ENCODE results near the gene PRKAA1. TPM values are rescaled to one million over a fixed set of nuclear protein-coding genes. Genes with fewer than 3 reads are reported as not detected.

Gene PRKAA1
- total and polyA plus RNA-seq, 2 of the 13 experiments (the other 11 are each of a cell fraction or from before 2014, with no cell fraction given), result 36.6 to 58.0 TPM

- TF ChIP-seq ZMAT5 (CRISPR knock-in tag; IDR thresholded peaks at IDR 0.05; ENCODE audit: borderline replicate concordance, low read depth) (no peak), TGIF2 (CRISPR knock-in tag; IDR thresholded peaks at IDR 0.05) (peak; percentile 94), SOX6 (IDR thresholded peaks at IDR 0.05) (no peak), SOX6 (CRISPR knock-in tag; IDR thresholded peaks at IDR 0.05) (peak; percentile 89), ZNF547 (CRISPR knock-in tag; IDR thresholded peaks at IDR 0.05) (peak; percentile 85), ZBTB34 (CRISPR knock-in tag; IDR thresholded peaks at IDR 0.05) (no peak), ISX (CRISPR knock-in tag; conservative IDR thresholded peaks at IDR 0.05) (no peak; the same call in 1 of the 2 replicates), MXD1 (CRISPR knock-in tag; IDR thresholded peaks at IDR 0.05) (peak; percentile 91), ZGPAT (CRISPR knock-in tag; IDR thresholded peaks at IDR 0.05) (peak; percentile 97), SP5 (CRISPR knock-in tag; IDR thresholded peaks at IDR 0.05; ENCODE audit: borderline replicate concordance, low read depth) (peak; percentile 88), ZNF33A (CRISPR knock-in tag; IDR thresholded peaks at IDR 0.05; ENCODE audit: borderline replicate concordance) (no peak), IKZF5 (CRISPR knock-in tag; IDR thresholded peaks at IDR 0.05) (peak; percentile 94), ZNF788 (CRISPR knock-in tag; IDR thresholded peaks at IDR 0.05; ENCODE audit: borderline replicate concordance) (peak; percentile 98), ZNF784 (CRISPR knock-in tag; IDR thresholded peaks at IDR 0.05; ENCODE audit: borderline replicate concordance) (peak; percentile 91; the same call in 1 of the 2 replicates), RBAK (CRISPR knock-in tag; IDR thresholded peaks at IDR 0.05) (peak; percentile 74; the same call in 1 of the 2 replicates), ZNF576 (CRISPR knock-in tag; IDR thresholded peaks at IDR 0.05) (peak; percentile 60), ZKSCAN1 (IDR thresholded peaks at IDR 0.05; ENCODE audit: low read length) (peak; percentile 24; the same call in 1 of the 2 replicates), ELF3 (CRISPR knock-in tag; IDR thresholded peaks at IDR 0.05) (peak; percentile 96), SSRP1 (CRISPR knock-in tag; IDR thresholded peaks at IDR 0.05) (no peak; the same call in none of the 2 replicates), MAZ (IDR thresholded peaks at IDR 0.05; ENCODE audit: borderline replicate concordance, low read depth, low read length) (peak; percentile 90; the same call in 1 of the 2 replicates), MAZ (CRISPR knock-in tag; IDR thresholded peaks at IDR 0.05; ENCODE audit: low read depth) (peak; percentile 63; the same call in 1 of the 2 replicates), ZNF333 (CRISPR knock-in tag; IDR thresholded peaks at IDR 0.05; ENCODE audit: borderline replicate concordance) (peak; percentile 96)
These were observed 36.9 kb upstream of the PRKAA1 start, which contains the start of gene RPL37 (continued) for GRCh38 chr5:40834849-40835787.

All from HepG2 (cell line).